ENCODE measurements around the gene KLHL21. TPM values are rescaled to one million over a fixed set of nuclear protein-coding genes. Genes with fewer than 3 reads are reported as not detected.

The KLHL21 gene
- total RNA-seq, 2 donors from 2014 or later, result 67.1 to 111 TPM

DNA sequence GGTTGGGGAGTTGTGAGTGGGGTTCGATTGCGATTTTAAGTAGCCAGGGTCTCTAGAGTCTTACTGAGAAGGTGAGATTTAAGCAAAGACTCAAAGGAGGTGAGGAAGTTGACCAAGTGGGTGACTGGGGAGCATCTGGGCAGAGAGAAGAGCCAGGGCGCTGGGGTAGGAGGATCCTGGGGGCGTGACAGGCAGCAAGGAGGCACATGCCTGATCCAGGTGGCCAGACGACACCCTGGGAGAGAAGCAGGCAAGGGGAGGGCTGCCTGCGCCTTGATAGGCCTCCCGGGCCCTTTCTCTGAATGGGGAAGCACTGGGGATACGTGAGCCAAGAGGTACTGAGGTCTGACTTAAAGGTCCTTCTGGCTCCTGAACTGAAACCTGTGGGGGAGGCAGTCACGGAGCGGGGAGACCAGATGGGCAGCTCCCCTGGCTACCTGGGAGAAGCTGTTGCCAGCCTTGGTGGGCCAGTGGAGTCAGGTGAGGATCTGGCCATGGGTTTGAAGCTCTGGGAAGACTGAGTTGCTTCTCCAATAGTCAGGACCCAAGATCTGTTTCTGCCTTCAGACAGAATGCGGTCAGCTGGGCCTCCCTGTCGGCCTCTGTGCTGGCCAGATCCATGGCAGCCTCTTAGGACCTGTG, 17.5 kb downstream of the KLHL21 start:
- Histone ChIP-seq H3K27me3 (replicated peaks; ENCODE audit: insufficient read depth) (no peaks in the 10 kb centered on the region), H3K27ac (no peak overlapping the region), H3K4me1 (replicated peaks) (peaks cover 24% of the 10 kb centered on the region), H3K9me3 (no peaks in the 10 kb centered on the region), H3K4me3 (no peak overlapping the region), H3K36me3 (peaks cover 4 to 5% of the 10 kb centered on the region in 2 donors)
- DNase-seq (ENCODE audit: low spot score), result no peak
- no peak for TF ChIP-seq POLR2AphosphoS5 (IDR thresholded peaks at IDR 0.05)
- TF ChIP-seq, protein P1, sequence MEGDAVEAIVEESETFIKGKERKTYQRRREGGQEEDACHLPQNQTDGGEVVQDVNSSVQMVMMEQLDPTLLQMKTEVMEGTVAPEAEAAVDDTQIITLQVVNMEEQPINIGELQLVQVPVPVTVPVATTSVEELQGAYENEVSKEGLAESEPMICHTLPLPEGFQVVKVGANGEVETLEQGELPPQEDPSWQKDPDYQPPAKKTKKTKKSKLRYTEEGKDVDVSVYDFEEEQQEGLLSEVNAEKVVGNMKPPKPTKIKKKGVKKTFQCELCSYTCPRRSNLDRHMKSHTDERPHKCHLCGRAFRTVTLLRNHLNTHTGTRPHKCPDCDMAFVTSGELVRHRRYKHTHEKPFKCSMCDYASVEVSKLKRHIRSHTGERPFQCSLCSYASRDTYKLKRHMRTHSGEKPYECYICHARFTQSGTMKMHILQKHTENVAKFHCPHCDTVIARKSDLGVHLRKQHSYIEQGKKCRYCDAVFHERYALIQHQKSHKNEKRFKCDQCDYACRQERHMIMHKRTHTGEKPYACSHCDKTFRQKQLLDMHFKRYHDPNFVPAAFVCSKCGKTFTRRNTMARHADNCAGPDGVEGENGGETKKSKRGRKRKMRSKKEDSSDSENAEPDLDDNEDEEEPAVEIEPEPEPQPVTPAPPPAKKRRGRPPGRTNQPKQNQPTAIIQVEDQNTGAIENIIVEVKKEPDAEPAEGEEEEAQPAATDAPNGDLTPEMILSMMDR (IDR thresholded peaks at IDR 0.05), result no peak
- no peak for TF ChIP-seq POLR2A (IDR thresholded peaks at IDR 0.05)
- 80% methylated on average over 12 of the region's 12 CpGs for WGBS
- intact Hi-C loops (cut with DNase I), result loop anchor here (5.0 kb wide), 1 partner anchor 42 kb away; no protein-coding TSS in a partner anchor

GRCh38 chr1:6584126-6585080, 18.3 kb downstream of the KLHL21 start:
- Histone ChIP-seq H3K27ac (no peak overlapping the region), H3K4me1 (replicated peaks) (peaks cover 25% of the 10 kb centered on the region), H3K9me3 (no peaks in the 10 kb centered on the region), H3K36me3 (peaks cover 0 to 5% of the 10 kb centered on the region in 2 donors), H3K4me3 (no peak overlapping the region), H3K27me3 (replicated peaks; ENCODE audit: insufficient read depth) (no peaks in the 10 kb centered on the region)
- no peak for DNase-seq (ENCODE audit: low spot score)
- WGBS, result 81% methylated on average over 21 of the region's 21 CpGs
- intact Hi-C loops (cut with DNase I), result loop anchor here (5.0 kb wide), 1 partner anchor 43 kb away; no protein-coding TSS in a partner anchor
- no peak for TF ChIP-seq POLR2A (IDR thresholded peaks at IDR 0.05)
- no peak for TF ChIP-seq POLR2AphosphoS5 (IDR thresholded peaks at IDR 0.05)
- TF ChIP-seq, protein P1 (IDR thresholded peaks at IDR 0.05), result no peak

DNA sequence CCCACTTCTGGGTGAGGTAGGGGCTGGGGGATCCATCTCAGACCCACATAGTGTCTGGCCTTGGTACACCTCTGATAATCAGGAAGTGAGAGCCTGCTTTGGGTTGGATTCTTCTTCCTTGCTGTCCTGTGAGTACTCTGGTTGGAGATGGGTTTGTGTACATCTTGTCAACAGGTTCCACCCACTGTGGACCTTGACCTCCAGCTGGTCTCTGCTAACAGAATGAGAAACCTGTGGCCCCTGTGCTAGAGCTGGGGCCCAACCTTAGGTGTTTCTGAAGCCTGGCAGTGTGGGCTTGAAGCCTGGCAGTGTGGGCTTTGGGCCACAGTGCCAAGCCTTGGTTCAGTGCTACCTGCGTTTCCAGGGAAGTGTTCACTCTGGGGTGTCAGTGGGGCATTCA, 20.3 kb downstream of the KLHL21 start:
- no peaks in the 10 kb centered on the region for H3K27me3 ChIP-seq (replicated peaks; ENCODE audit: insufficient read depth)
- intact Hi-C loops (cut with DNase I), result no loop called here
- no peaks in the 10 kb centered on the region for H3K9me3 ChIP-seq
- H3K27ac ChIP-seq, result peak overlapping the region in 1 of 2 donors; percentile 90
- H3K4me3 ChIP-seq, result no peak overlapping the region
- WGBS, result 57% methylated on average over 1 of the region's 1 CpG
- TF ChIP-seq, protein P1 (IDR thresholded peaks at IDR 0.05), result no peak
- no peak for TF ChIP-seq POLR2AphosphoS5 (IDR thresholded peaks at IDR 0.05)
- no peak for TF ChIP-seq POLR2A (IDR thresholded peaks at IDR 0.05)
- no peaks in the 10 kb centered on the region for H3K36me3 ChIP-seq
- H3K4me1 ChIP-seq (replicated peaks), result peaks cover 18% of the 10 kb centered on the region
- no peak for DNase-seq (ENCODE audit: low spot score)

GRCh38 chr1:6581561-6582305, 20.9 kb downstream of the KLHL21 start:
- no peak overlapping the region for H3K4me3 ChIP-seq
- peak overlapping the region in 1 of 2 donors; percentile 90 for H3K27ac ChIP-seq
- TF ChIP-seq, protein P1 (IDR thresholded peaks at IDR 0.05), result no peak
- TF ChIP-seq POLR2AphosphoS5 (IDR thresholded peaks at IDR 0.05), result no peak
- TF ChIP-seq POLR2A (IDR thresholded peaks at IDR 0.05), result no peak
- H3K9me3 ChIP-seq, result no peaks in the 10 kb centered on the region
- no peak for DNase-seq (ENCODE audit: low spot score)
- 61% methylated on average over 10 of the region's 10 CpGs for WGBS
- intact Hi-C loops (cut with DNase I), result loop anchor here (2.0 kb wide), 1 partner anchor 27 kb away; the partner anchor contains the start of genes NOL9 and TAS1R1
- H3K36me3 ChIP-seq, result no peaks in the 10 kb centered on the region
- H3K27me3 ChIP-seq (replicated peaks; ENCODE audit: insufficient read depth), result no peaks in the 10 kb centered on the region
- H3K4me1 ChIP-seq (replicated peaks), result peaks cover 16% of the 10 kb centered on the region

All from prostate gland (tissue), 2 donors.